Measurements from ENCODE around the gene CDK5RAP2.
"Not testable (repeated sequence)": the region's sequence is repeated elsewhere in the genome, so short reads cannot be mapped to it uniquely, and the experiment has no call there.

Gene CDK5RAP2

DNA sequence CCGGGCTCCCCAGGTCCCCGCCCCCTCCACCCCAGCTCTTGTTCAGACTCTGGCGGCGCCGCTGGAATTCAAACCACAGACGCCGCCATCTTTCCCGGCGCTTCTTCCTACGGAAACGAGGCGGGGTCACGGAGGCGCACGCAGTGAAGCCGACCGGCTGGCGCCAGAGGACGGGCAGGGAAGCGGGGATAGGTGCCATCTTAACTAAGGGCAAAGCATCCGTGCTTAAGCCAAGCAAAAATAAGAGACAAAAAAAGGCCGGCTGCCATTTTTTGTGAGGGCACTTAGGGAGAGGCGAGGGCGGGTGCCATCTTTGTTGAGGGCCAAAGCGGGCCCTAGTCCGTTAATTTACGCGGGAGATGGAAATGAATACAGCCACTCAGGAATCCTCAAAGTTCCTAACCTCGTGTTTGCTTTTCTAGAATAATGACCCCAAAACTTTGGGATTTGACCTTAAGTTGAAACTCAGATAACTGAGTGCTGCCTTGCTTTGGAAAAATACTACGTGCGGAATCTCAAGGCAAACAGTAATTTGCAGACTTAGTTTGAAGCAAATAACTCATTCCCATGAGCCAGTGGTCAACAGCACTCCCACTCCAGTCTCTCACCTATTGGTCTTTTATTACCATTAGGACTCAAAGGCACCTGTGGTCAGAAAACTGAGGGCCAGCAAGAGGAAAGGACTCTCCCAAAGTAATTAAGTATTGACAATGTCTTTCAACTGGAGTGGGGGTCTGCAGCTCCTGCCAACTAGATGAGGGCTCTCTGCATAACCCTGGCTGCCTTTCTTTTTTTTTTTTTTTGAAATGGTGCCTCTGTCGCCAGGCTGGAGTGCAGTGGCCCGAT lies at the start of gene CDK5RAP2:
Gene CDK5RAP2 (minus strand): TSS at position 117 of the 846 bp plus-strand sequence. CDS start 189 bp downstream, outside the sequence.
- in situ Hi-C loops (cut with HindIII; ENCODE audit: low sequenced_read_pairs), result no loop called here

DNA sequence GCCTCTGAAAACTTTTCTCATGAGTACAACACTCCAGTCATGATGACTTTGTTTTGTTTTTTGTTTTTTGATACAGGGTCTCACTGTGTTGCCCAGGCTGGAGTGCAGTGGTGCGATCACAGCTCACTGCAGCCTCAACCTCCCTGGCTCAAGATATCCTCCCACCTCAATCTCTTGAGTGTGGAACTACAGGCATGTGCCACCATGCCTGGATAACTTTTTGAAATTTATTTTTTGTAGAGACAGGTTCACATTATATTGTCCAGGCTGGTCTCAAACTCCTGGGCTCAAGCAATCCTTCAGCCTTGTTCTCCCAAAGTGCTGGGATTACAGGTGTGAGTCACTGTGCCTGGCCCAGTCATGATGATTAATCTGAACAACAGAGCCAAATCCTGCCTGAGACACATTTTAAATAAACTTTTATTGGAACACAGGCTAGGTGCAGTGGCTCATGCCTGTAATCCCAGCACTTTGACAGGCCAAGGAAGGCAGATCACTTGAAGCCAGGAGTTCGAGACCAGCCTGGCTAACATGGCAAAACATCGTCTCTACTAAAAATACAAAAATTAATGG lies 49.0 kb upstream of the CDK5RAP2 start:
- in situ Hi-C loops (cut with HindIII; ENCODE audit: low sequenced_read_pairs), result not testable (repeated sequence)

DNA sequence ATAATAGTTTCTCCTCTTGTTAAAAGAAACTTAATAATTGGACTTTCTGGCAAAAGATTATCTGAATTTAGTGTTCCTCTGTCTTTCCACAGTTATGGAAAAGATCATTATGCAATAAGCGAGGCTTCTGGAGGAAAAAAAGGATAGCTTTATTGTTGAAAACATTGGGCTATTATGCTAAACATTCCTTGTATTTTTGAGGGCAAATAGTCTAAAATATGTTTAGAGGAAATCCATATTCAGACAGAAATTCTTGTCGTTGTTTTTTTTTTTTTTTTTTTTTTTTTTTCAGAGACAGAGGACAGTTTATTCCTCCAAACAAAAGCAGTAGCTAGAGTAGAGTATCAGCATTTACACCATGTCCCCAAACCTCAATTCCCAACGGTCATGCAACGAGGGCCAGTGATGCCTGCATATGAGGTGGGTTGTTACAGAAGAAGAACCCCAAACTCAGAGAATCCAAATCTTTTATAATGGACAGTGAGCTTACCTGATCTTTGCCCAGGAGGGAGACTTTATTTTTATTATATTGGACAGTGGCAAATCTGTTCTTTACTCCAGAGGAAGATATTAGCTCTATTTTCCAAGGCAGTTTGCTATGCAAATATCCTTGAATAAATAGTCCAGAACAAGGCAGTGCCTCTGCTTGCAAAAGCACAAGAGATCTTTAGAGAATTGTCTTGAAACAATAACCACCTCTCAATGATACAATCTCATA lies 48.4 kb upstream of the CDK5RAP2 start:
- in situ Hi-C loops (cut with HindIII; ENCODE audit: low sequenced_read_pairs), result no loop called here

DNA sequence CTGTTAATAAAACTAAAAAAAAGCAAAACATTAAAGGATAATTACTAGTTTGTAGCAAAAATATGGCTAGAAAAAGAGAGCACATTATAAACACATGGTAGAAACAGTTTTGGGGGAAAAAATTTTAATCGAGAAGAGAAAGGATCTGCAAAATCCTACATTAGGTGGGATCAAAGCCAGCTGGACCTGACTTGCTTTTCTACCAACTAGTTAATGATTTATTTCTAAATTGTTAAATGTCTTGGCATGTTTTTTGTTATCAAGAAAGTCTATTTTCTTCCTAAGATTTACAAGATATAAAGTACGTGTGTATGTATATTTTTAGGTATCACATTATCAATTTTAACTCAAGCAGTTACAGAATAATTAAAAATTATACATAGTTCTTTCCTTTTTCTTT lies 47.1 kb upstream of the CDK5RAP2 start:
- in situ Hi-C loops (cut with HindIII; ENCODE audit: low sequenced_read_pairs), result no loop called here

DNA sequence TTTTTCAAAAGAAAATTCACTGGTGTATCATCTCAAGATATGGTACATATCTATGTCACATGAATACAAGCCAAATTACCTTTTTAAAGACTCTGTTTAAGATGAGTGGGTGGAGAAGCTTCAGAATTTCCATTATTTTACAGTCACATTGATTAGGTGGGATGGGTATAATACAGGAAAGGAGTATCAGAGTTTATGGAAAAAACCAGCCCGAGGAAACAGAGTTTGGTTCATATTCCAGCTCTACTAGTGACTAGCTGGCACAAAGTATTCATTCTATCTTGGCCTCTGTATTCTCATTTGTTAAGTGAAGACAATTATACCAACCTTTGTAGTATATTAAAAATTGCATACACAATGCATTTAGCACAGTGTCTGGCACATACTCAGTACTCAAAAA lies 46.5 kb upstream of the CDK5RAP2 start:
- in situ Hi-C loops (cut with HindIII; ENCODE audit: low sequenced_read_pairs), result no loop called here

DNA sequence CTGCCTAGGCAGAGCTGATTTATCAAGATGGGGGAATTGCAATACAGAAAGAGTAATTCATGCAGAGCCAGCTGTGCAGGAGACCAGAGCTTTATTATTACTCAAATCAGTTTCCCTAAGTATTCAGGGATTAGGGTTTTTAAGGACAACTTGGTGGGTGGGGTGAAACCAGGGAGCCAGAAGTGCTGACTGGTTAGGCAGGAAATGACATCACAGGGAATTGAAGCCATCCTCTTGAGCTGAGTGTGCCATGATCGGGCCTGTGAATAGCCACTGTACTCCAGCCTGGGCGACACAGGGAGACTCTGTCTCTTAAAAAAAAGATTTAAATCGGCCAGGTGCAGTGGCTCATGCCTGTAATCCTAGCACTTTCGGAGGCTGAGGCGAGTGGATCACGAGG lies 45.3 kb upstream of the CDK5RAP2 start:
- in situ Hi-C loops (cut with HindIII; ENCODE audit: low sequenced_read_pairs), result no loop called here

DNA sequence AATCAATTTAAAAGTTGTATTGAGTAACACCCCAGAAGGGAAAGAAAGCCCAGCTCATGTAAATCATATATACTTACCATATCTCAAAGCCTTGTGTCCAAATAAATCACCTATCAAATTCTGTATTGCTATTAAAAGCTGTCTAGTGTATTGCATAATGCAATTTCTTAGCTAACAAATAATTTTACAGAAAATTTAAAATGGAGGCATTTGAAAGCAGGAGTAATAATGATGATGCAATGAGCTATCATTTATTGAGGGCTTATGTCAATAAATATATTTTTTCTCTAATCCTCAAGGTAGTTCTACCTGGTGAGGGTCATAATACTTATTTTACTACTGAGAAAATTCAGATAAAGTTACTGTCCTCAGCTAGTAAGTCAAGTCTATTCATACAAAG lies 42.8 kb upstream of the CDK5RAP2 start:
- in situ Hi-C loops (cut with HindIII; ENCODE audit: low sequenced_read_pairs), result no loop called here

GRCh38 chr9:120621941-120622340 lies 42.0 kb upstream of the CDK5RAP2 start:
- in situ Hi-C loops (cut with HindIII; ENCODE audit: low sequenced_read_pairs), result no loop called here

DNA sequence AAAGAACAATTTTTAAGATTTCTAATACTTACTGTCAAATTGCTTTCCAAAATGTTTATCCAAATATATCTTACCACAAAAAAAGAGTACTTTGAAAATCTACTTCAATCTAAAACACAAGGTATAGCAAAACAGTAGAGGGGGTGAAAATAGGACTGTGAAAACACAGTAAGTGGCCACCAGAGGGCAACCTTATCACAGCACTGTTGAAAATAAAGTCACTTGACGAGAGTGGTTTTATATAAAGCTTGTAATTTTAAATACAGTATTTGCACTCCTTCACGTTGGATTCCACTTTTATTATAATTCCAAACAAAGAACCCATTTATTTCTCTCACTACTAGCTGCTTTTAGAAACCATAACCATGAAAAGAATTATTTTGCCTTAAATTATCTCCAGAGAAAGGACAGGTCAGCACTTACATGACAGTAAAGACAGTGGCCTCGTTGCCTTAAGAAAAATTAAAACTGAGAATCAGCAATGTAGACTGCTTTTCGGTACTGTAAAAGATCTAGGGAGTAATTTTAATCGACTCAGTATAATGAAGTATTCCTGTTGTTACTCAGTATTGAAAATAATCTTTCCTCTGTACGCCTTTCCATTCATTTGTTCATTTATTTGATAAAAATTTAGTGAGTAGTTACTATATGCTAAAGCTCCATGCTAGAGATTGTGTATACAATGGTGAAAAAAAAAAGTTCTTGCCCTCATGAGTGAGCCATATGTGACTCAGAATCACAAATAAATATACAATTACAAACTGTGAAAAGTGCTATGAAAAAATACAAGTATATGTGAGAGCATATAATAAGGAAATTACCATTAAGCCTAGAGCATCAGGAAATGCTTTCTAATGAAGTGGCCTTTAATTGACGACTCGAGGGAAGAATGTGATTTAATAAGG lies 40.0 kb upstream of the CDK5RAP2 start:
- in situ Hi-C loops (cut with HindIII; ENCODE audit: low sequenced_read_pairs), result no loop called here

GRCh38 chr9:120616966-120617935 lies 37.3 kb upstream of the CDK5RAP2 start:
- in situ Hi-C loops (cut with HindIII; ENCODE audit: low sequenced_read_pairs), result no loop called here

- in situ Hi-C loops (cut with HindIII; ENCODE audit: low sequenced_read_pairs), result no loop called here
These were observed 32.3 kb upstream of the CDK5RAP2 start for GRCh38 chr9:120612218-120612617.

DNA sequence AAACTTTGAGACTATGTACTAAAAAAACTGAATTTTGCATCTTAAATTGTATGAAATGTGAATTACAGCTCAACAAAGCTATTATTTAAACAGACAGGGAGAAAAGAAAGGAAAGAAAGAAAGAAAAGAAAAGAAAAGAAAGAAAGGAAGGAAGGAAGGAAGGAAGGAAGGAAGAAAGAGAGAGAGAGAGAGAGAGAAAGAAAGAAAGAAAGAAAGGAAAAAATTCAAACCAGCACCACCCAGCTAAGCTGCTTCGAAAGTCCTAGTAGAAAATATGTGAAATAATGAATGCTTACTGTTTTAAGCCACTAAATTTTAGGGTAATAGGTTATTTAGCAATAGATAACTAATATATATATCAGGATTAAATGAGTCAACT lies 31.7 kb upstream of the CDK5RAP2 start:
- in situ Hi-C loops (cut with HindIII; ENCODE audit: low sequenced_read_pairs), result no loop called here

DNA sequence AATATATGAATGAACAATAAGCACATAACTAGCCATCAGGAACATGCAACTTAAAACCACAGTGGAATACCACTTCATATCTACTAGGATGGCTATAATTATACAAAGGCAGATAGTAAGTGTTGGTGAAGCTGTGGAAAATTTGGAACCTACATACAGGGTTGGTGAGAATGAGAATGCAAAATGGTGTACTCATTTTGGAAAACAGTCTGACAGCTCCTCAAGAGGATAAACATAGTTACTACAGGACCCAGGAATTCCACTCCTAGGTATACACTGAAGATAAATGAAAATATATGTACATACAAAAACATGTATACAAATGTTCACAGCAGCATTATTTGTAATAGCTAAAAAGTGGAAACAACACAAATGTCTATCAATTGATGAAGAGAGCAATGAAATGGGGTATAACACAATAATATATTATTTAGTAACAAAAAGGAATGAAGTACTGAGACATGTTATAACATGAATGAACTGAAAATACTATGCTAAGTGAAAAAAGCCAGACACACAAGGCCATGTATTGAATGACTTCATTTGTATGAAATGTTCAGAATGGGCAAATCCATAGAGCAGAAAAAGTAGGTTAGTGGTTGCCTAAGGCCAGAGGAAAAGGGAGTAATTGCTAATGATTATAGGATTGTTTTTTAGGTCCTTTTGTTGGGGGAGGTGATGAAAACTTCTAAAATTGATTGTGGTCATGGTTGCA lies 31.2 kb upstream of the CDK5RAP2 start:
- in situ Hi-C loops (cut with HindIII; ENCODE audit: low sequenced_read_pairs), result no loop called here

- in situ Hi-C loops (cut with HindIII; ENCODE audit: low sequenced_read_pairs), result no loop called here
These were observed 29.7 kb upstream of the CDK5RAP2 start for GRCh38 chr9:120609636-120610035.

DNA sequence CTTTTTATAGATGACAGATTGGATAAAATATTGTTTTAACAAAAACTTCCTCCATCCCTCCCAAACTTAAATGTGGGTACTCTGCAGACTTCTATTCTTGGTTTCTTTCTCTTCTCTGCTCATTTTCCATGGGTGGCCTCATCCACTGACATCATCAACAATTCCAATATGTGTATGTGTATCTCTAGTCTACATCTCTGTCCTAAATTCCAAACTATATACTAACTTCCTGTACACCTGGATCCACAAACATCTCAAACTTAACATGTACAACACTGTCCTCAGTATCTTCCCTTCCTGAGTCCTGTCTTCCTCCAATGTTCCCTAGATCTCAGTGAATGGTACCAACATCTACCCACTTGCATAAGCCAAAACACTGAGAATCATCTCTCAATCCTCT lies 28.5 kb upstream of the CDK5RAP2 start:
- in situ Hi-C loops (cut with HindIII; ENCODE audit: low sequenced_read_pairs), result no loop called here

GRCh38 chr9:120603591-120603990 lies 23.6 kb upstream of the CDK5RAP2 start:
- in situ Hi-C loops (cut with HindIII; ENCODE audit: low sequenced_read_pairs), result no loop called here

- in situ Hi-C loops (cut with HindIII; ENCODE audit: low sequenced_read_pairs), result no loop called here
These were observed 23.0 kb upstream of the CDK5RAP2 start for GRCh38 chr9:120603010-120603409.

- in situ Hi-C loops (cut with HindIII; ENCODE audit: low sequenced_read_pairs), result no loop called here
These were observed 13.9 kb upstream of the CDK5RAP2 start for GRCh38 chr9:120593955-120594277.

DNA sequence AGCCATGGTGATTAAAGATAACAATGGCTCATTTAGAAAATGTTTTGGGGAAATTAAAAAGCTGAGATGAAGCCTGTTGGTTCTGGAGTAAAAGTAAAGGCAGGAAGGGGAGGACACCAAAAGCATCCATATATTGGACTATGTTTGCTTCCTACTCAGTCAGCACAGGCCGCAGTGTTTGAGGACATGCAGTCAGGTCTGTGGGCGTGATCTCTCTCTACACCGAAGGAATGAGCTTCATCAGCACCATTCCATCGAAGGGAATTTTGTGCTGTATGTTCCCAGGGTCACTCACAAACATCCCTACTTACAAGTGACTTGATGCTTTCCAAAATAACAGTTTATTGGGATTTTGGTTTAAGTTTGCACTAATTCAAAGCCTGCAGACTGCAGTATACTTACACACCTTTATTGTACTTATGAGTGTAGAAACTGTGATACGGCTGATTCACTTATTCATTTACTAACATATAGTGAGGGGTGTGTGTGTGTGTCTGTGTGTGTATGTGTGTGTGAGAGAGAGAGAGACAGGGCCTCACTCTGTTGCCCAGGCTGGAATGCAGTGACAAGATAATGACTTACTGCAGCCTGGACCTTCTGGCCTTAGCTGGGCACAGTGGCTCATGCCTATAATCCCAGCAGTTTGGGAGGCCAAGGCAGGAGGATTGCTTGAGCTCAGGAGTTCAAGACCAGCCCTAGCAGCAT lies 13.4 kb upstream of the CDK5RAP2 start:
- in situ Hi-C loops (cut with HindIII; ENCODE audit: low sequenced_read_pairs), result no loop called here
